Measurements from ENCODE around the gene NEMP1. TPM values are rescaled to one million over a fixed set of nuclear protein-coding genes. Genes with fewer than 3 reads are reported as not detected.

NEMP1 gene
- total RNA-seq, 1 donor from 2014 or later, result 7.1 TPM

DNA sequence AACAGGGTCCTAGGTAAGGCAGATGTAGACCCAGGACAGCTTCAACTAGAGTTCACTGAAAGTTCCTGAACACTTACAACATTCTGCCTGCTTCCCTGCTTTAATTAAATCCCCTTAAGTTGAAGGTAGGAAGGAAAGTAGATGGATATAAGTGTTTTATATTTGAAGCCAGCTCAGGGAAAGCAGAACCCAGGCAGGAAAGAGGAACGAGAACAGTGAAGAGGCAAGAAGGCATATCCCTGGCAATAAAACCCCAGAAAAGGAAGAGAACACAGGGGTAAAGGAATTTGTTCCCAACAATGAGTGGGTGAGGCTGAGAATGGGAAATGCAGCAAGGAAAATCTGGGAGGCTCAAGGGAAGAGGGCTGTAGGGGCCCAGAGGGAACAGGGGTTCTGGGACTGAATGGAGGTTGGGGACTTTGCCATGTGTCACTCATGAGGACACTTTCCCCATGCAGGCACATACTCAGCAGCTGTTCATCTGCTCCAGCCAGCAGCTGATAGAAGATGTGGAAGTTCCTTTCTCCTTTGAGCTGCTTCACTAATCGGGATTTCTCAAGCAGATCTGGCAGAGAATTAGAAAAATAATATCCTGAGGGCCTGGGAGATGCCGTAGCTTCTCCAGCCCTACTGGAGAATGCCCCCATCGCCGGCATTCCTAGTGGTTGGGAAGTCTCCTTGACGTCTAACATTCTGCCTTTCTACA lies 32.4 kb downstream of the NEMP1 start:
- Histone ChIP-seq H3K4me3 (no peak overlapping the region), H3K27me3 (no peaks in the 10 kb centered on the region), H3K4me1 (no peaks in the 10 kb centered on the region), H3K27ac (no peak overlapping the region), H3K36me3 (no peaks in the 10 kb centered on the region), H3K9me3 (no peaks in the 10 kb centered on the region)
- DNase-seq (ENCODE audit: extremely low spot score in 2 of 2), result no peak
- TF ChIP-seq POLR2AphosphoS5 (IDR thresholded peaks at IDR 0.05; ENCODE audit: insufficient read depth in 1 of 2, low read depth in 1 of 2), result no peak
- intact Hi-C loops (cut with DNase I), result no loop called here

DNA sequence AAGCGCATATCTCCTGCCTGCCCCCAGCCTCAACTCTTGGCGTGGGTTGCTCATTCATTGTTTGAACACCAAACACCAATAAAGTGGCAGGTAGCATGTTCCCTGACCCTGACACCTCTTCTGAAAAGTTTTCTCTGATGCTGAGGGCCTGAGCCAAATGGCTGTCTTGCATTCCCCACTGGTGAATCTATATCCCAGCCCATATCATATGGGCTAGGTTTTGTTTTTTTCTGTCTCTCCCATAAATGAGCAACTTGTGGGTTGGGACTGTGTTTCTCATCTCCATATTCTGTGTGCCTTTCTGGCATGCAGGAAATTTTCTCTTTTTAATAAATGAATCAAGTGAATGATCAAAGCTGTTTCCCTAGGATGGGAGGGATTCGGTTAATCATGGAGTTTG lies 33.7 kb downstream of the NEMP1 start:
- intact Hi-C loops (cut with DNase I), result no loop called here
- DNase-seq (ENCODE audit: extremely low spot score in 2 of 2), result no peak
- H3K36me3 ChIP-seq, result no peaks in the 10 kb centered on the region
- H3K4me3 ChIP-seq, result no peak overlapping the region
- H3K27me3 ChIP-seq, result no peaks in the 10 kb centered on the region
- TF ChIP-seq POLR2A (IDR thresholded peaks at IDR 0.05), result no peak
- H3K9me3 ChIP-seq, result no peaks in the 10 kb centered on the region
- no peaks in the 10 kb centered on the region for H3K4me1 ChIP-seq
- no peak overlapping the region for H3K27ac ChIP-seq

DNA sequence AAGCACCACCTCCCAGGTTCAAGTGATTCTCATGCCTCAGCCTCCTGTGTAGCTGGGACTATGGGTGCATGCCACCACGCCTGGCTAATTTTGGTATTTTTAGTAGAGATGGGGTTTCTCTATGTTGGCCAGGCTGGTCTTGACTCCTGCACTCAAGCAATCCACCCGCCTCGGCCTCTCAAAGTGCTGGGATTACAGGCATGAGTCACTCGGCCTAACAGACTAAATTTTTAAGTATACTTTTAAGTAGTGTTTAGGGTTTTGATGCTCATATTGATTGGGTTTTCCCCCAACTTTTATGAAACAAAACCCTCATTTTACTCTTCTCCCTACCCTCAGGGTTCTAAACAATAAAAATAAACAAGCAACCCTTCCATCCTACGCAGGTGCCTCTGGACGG lies 34.1 kb downstream of the NEMP1 start:
- no peak for DNase-seq (ENCODE audit: extremely low spot score in 2 of 2)
- H3K4me3 ChIP-seq, result no peak overlapping the region
- no peaks in the 10 kb centered on the region for H3K36me3 ChIP-seq
- H3K27me3 ChIP-seq, result no peaks in the 10 kb centered on the region
- H3K9me3 ChIP-seq, result no peaks in the 10 kb centered on the region
- intact Hi-C loops (cut with DNase I), result no loop called here
- no peaks in the 10 kb centered on the region for H3K4me1 ChIP-seq
- no peak overlapping the region for H3K27ac ChIP-seq
- TF ChIP-seq, protein P1, sequence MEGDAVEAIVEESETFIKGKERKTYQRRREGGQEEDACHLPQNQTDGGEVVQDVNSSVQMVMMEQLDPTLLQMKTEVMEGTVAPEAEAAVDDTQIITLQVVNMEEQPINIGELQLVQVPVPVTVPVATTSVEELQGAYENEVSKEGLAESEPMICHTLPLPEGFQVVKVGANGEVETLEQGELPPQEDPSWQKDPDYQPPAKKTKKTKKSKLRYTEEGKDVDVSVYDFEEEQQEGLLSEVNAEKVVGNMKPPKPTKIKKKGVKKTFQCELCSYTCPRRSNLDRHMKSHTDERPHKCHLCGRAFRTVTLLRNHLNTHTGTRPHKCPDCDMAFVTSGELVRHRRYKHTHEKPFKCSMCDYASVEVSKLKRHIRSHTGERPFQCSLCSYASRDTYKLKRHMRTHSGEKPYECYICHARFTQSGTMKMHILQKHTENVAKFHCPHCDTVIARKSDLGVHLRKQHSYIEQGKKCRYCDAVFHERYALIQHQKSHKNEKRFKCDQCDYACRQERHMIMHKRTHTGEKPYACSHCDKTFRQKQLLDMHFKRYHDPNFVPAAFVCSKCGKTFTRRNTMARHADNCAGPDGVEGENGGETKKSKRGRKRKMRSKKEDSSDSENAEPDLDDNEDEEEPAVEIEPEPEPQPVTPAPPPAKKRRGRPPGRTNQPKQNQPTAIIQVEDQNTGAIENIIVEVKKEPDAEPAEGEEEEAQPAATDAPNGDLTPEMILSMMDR (IDR thresholded peaks at IDR 0.05), result no peak
- TF ChIP-seq POLR2AphosphoS5 (IDR thresholded peaks at IDR 0.05; ENCODE audit: insufficient read depth in 1 of 2, low read depth in 1 of 2) (no peak), POLR2A (IDR thresholded peaks at IDR 0.05) (no peak)

DNA sequence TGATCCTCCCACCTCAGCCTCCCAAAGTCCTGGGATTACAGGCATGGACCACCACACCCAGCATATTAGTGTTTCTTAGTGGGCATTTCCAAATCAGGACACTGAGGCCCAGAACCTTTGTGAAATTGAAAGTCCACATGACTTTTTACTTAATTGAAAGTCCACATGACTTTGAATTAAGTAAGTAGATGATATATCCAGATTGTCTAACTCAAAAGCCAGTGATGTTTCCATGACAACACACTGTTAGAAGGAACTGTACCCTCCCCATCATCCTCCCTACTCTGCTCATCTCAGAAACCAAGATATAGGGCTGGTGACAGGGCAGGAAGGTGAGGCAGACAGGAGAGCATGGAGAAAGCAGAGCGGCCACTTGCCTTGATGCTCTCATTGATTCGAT lies 35.9 kb downstream of the NEMP1 start:
- intact Hi-C loops (cut with DNase I), result no loop called here
- Histone ChIP-seq H3K9me3 (no peaks in the 10 kb centered on the region), H3K27ac (no peak overlapping the region)

DNA sequence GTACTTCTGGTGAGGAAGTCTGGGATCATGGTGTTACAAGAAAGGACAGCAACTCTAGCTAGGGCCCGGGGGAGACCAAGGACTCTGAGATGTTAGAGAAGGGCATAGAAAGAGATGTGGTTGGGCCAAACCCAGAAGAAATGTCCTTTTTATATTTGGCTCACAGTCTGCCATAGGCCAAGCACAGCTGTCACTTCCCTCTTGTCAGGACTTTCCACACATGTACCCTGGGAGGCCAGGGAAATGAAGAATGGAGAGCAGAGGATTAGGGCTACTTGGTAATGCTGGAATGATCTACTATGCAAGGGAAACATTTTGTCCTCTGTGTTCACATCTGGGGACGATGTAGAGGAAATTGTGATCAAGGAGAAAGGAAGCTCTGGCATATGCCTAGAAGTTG lies 37.8 kb downstream of the NEMP1 start:
- H3K4me3 ChIP-seq, result no peak overlapping the region
- no peak for DNase-seq (ENCODE audit: extremely low spot score in 2 of 2)
- TF ChIP-seq, protein P1 (IDR thresholded peaks at IDR 0.05), result no peak
- no peak for TF ChIP-seq POLR2A (IDR thresholded peaks at IDR 0.05)
- TF ChIP-seq POLR2AphosphoS5 (IDR thresholded peaks at IDR 0.05; ENCODE audit: insufficient read depth in 1 of 2, low read depth in 1 of 2), result no peak
- H3K4me1 ChIP-seq, result no peaks in the 10 kb centered on the region
- H3K9me3 ChIP-seq, result no peaks in the 10 kb centered on the region
- no peaks in the 10 kb centered on the region for H3K27me3 ChIP-seq
- H3K27ac ChIP-seq, result no peak overlapping the region
- no peaks in the 10 kb centered on the region for H3K36me3 ChIP-seq
- intact Hi-C loops (cut with DNase I), result no loop called here

More for the DNA sequence above, 35.9 kb downstream of the NEMP1 start:
- TF ChIP-seq, protein P1 (IDR thresholded peaks at IDR 0.05), result no peak
- TF ChIP-seq POLR2AphosphoS5 (IDR thresholded peaks at IDR 0.05; ENCODE audit: insufficient read depth in 1 of 2, low read depth in 1 of 2), result no peak
- TF ChIP-seq POLR2A (IDR thresholded peaks at IDR 0.05), result no peak
- Histone ChIP-seq H3K4me1 (no peaks in the 10 kb centered on the region), H3K4me3 (no peak overlapping the region), H3K36me3 (no peaks in the 10 kb centered on the region), H3K27me3 (no peaks in the 10 kb centered on the region)
- DNase-seq (ENCODE audit: extremely low spot score in 2 of 2), result no peak

DNA sequence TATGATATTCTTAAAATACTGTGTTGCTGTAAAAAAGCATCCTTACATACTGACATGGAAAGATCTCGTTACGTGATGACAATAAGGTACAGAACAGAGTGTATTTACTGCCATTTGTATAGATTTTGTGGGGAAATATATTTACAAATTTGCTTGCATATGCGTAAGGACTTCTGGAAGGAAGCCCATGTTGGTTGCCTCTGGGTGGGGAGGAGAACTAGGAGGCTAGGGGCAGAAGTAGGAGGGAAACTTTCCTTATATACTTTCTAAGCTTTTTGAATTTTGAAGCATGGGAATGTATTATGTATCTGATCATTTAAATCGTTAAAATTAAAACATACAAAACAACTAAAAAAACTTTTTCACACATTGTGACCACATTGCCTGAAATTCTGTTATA lies 38.4 kb downstream of the NEMP1 start:
- no peak for DNase-seq (ENCODE audit: extremely low spot score in 2 of 2)
- Histone ChIP-seq H3K27me3 (no peaks in the 10 kb centered on the region), H3K27ac (no peak overlapping the region), H3K36me3 (no peaks in the 10 kb centered on the region), H3K9me3 (no peaks in the 10 kb centered on the region), H3K4me3 (no peak overlapping the region), H3K4me1 (no peaks in the 10 kb centered on the region)
- TF ChIP-seq, protein P1 (IDR thresholded peaks at IDR 0.05), result no peak
- TF ChIP-seq POLR2A (IDR thresholded peaks at IDR 0.05) (no peak), POLR2AphosphoS5 (IDR thresholded peaks at IDR 0.05; ENCODE audit: insufficient read depth in 1 of 2, low read depth in 1 of 2) (no peak)
- intact Hi-C loops (cut with DNase I), result no loop called here

Data from vagina (tissue), 2 donors.